ENCODE measurements around the gene LRRC32.

Gene LRRC32

GRCh38 chr11:76688146-76688545 lies 17.6 kb upstream of the LRRC32 start:
- Histone ChIP-seq H3K4me1 (ENCODE audit: insufficient read depth, low read length, poor library complexity, severe bottlenecking) (no peaks in the 10 kb centered on the region), H2AFZ (ENCODE audit: low read length) (no peak overlapping the region), H3K4me2 (ENCODE audit: low read depth, low read length, poor library complexity, severe bottlenecking) (no peak overlapping the region), H3K9me3 (ENCODE audit: insufficient read depth, low read depth, low read length) (no peaks in the 10 kb centered on the region), H3K9ac (ENCODE audit: low read depth, low read length, poor library complexity, severe bottlenecking) (no peak overlapping the region), H3K4me3 (ENCODE audit: low read length, poor library complexity, severe bottlenecking) (no peak overlapping the region), H3K79me2 (ENCODE audit: insufficient read depth, low read length) (no peaks in the 10 kb centered on the region), H3K9me2 (replicated peaks; ENCODE audit: low read depth, low read length) (no peaks in the 10 kb centered on the region), H3F3A (ENCODE audit: low read depth) (no peaks in the 10 kb centered on the region), H3K36me3 (ENCODE audit: insufficient read depth, low read length) (no peaks in the 10 kb centered on the region), H4K20me1 (ENCODE audit: insufficient read depth, low read length, poor library complexity, severe bottlenecking) (no peaks in the 10 kb centered on the region), H3K27me3 (ENCODE audit: insufficient read depth, low read length, poor library complexity, severe bottlenecking) (no peaks in the 10 kb centered on the region)
- TF ChIP-seq EZH2phosphoT487 (IDR thresholded peaks at IDR 0.05; ENCODE audit: borderline replicate concordance) (no peak), CTCF (conservative IDR thresholded peaks at IDR 0.05; ENCODE audit: low read length) (no peak)

- no peak overlapping the region for H3K4me2 ChIP-seq (ENCODE audit: low read depth, low read length, poor library complexity, severe bottlenecking)
- H4K20me1 ChIP-seq (ENCODE audit: insufficient read depth, low read length, poor library complexity, severe bottlenecking) = no peaks in the 10 kb centered on the region
- no peaks in the 10 kb centered on the region for H3K27me3 ChIP-seq (ENCODE audit: insufficient read depth, low read length, poor library complexity, severe bottlenecking)
- H3K9me2 ChIP-seq (replicated peaks; ENCODE audit: low read depth, low read length) = no peaks in the 10 kb centered on the region
- no peak overlapping the region for H3K9ac ChIP-seq (ENCODE audit: low read depth, low read length, poor library complexity, severe bottlenecking)
- H3K9me3 ChIP-seq (ENCODE audit: insufficient read depth, low read depth, low read length) = no peaks in the 10 kb centered on the region
- H3F3A ChIP-seq (ENCODE audit: low read depth) = no peaks in the 10 kb centered on the region
- no peak overlapping the region for H3K4me3 ChIP-seq (ENCODE audit: low read length, poor library complexity, severe bottlenecking)
- no peaks in the 10 kb centered on the region for H3K4me1 ChIP-seq (ENCODE audit: insufficient read depth, low read length, poor library complexity, severe bottlenecking)
- TF ChIP-seq EZH2phosphoT487 (IDR thresholded peaks at IDR 0.05; ENCODE audit: borderline replicate concordance) = no peak
- no peak for TF ChIP-seq CTCF (conservative IDR thresholded peaks at IDR 0.05; ENCODE audit: low read length)
- no peaks in the 10 kb centered on the region for H3K79me2 ChIP-seq (ENCODE audit: insufficient read depth, low read length)
- no peak overlapping the region; the same call in 1 of the 2 replicates for H2AFZ ChIP-seq (ENCODE audit: low read length)
- no peaks in the 10 kb centered on the region for H3K36me3 ChIP-seq (ENCODE audit: insufficient read depth, low read length)
Observed at GRCh38 chr11:76686261-76687079, 15.9 kb upstream of the LRRC32 start.

- Histone ChIP-seq H3K4me2 (ENCODE audit: low read depth, low read length, poor library complexity, severe bottlenecking) (no peak overlapping the region), H3F3A (ENCODE audit: low read depth) (no peaks in the 10 kb centered on the region)
Observed at GRCh38 chr11:76685831-76686230, 15.3 kb upstream of the LRRC32 start.

More at GRCh38 chr11:76685831-76686230, 15.3 kb upstream of the LRRC32 start:
- Histone ChIP-seq H3K27me3 (ENCODE audit: insufficient read depth, low read length, poor library complexity, severe bottlenecking) (no peaks in the 10 kb centered on the region), H3K79me2 (ENCODE audit: insufficient read depth, low read length) (no peaks in the 10 kb centered on the region), H3K9me2 (replicated peaks; ENCODE audit: low read depth, low read length) (no peaks in the 10 kb centered on the region), H3K36me3 (ENCODE audit: insufficient read depth, low read length) (no peaks in the 10 kb centered on the region), H3K4me3 (ENCODE audit: low read length, poor library complexity, severe bottlenecking) (no peak overlapping the region), H2AFZ (ENCODE audit: low read length) (no peak overlapping the region), H4K20me1 (ENCODE audit: insufficient read depth, low read length, poor library complexity, severe bottlenecking) (no peaks in the 10 kb centered on the region), H3K9me3 (ENCODE audit: insufficient read depth, low read depth, low read length) (no peaks in the 10 kb centered on the region), H3K9ac (ENCODE audit: low read depth, low read length, poor library complexity, severe bottlenecking) (no peak overlapping the region), H3K4me1 (ENCODE audit: insufficient read depth, low read length, poor library complexity, severe bottlenecking) (no peaks in the 10 kb centered on the region)
- TF ChIP-seq EZH2phosphoT487 (IDR thresholded peaks at IDR 0.05; ENCODE audit: borderline replicate concordance) (no peak), CTCF (conservative IDR thresholded peaks at IDR 0.05; ENCODE audit: low read length) (no peak)
